GM23338 (cell line): Measurements from ENCODE around the gene MAST2. TPM values are rescaled to one million over a fixed set of nuclear protein-coding genes. Genes with fewer than 3 reads are reported as not detected.

Experiments used
- ATAC-seq: fragments of 200-7000 bp; cut with Tn5 transposase; 3 replicates; pipeline ENCODE4 v1.9.1; 2020
- DNase-seq: peaks from one replicate; pipeline ENCODE4 v3.0.0-alpha.2; 2015; ENCODE audit warnings: low spot score
- H2AFZ ChIP-seq: fragments of 200-600 bp; sonication (generic); 2 replicates; pipeline ENCODE4 v1.8.0; 2016; ENCODE audit warnings: antibody characterized with exemption, mild to moderate bottlenecking, moderate library complexity
- H3F3A ChIP-seq: fragments of 200-600 bp; sonication (generic); replicated peaks from 2 replicates; pipeline ENCODE4 v1.8.0; 2017; ENCODE audit warnings: antibody characterized with exemption, mixed run types, low read depth
- H3K27ac ChIP-seq: fragments of 200-600 bp; sonication (generic); 2 replicates; pipeline ENCODE4 v1.6.1; 2016; ENCODE audit warnings: low read depth
- H3K27me3 ChIP-seq: fragments of 200-600 bp; sonication (generic); 2 replicates; pipeline ENCODE4 v1.8.0; 2016; ENCODE audit warnings: mild to moderate bottlenecking, mixed run types, moderate library complexity; ENCODE audit not compliant: insufficient read depth
- H3K36me3 ChIP-seq: fragments of 200-600 bp; sonication (generic); 2 replicates; pipeline ENCODE4 v1.8.0; 2016; ENCODE audit warnings: mild to moderate bottlenecking; ENCODE audit not compliant: insufficient read depth
- H3K4me1 ChIP-seq: fragments of 200-600 bp; sonication (generic); 2 replicates; pipeline ENCODE4 v1.8.0; 2016; ENCODE audit warnings: mild to moderate bottlenecking, moderate library complexity; ENCODE audit not compliant: insufficient read depth
- H3K4me2 ChIP-seq: fragments of 200-600 bp; sonication (generic); 2 replicates; pipeline ENCODE4 v1.7.1; 2017; ENCODE audit warnings: mixed run types
- H3K4me3 ChIP-seq: fragments of 200-600 bp; sonication (generic); 2 replicates; pipeline ENCODE4 v1.6.1; 2016; ENCODE audit warnings: mixed run types
- H3K79me2 ChIP-seq: fragments of 200-600 bp; sonication (generic); replicated peaks from 2 replicates; pipeline ENCODE4 v1.8.0; 2017; ENCODE audit warnings: mild to moderate bottlenecking; ENCODE audit not compliant: insufficient read depth
- H3K9me2 ChIP-seq: fragments of 200-600 bp; sonication (generic); 2 replicates; pipeline ENCODE4 v1.8.0; 2017; ENCODE audit not compliant: insufficient read depth
- H4K20me1 ChIP-seq: fragments of 200-600 bp; sonication (generic); replicated peaks from 2 replicates; pipeline ENCODE4 v1.8.0; 2017; ENCODE audit warnings: mild to moderate bottlenecking; ENCODE audit not compliant: insufficient read depth
- H3K27ac Mint-ChIP-seq: 2 replicates; pipeline ENCODE4 v1.8.0; 2020; ENCODE audit warnings: inconsistent platforms, mild to moderate bottlenecking, moderate library complexity, mixed read lengths
- H3K27me3 Mint-ChIP-seq: 3 replicates; pipeline ENCODE4 v1.8.0; 2022; ENCODE audit warnings: low read depth, mild to moderate bottlenecking, moderate library complexity, mixed read lengths, inconsistent platforms; ENCODE audit not compliant: insufficient read depth, poor library complexity
- H3K36me3 Mint-ChIP-seq: 3 replicates; pipeline ENCODE4 v1.8.0; 2021; ENCODE audit warnings: low read depth, mild to moderate bottlenecking, inconsistent platforms, moderate library complexity, mixed read lengths
- H3K4me1 Mint-ChIP-seq: 3 replicates; pipeline ENCODE4 v1.8.0; 2020; ENCODE audit warnings: mild to moderate bottlenecking, inconsistent platforms, mixed read lengths
- H3K4me3 Mint-ChIP-seq: 3 replicates; pipeline ENCODE4 v1.8.0; 2021; ENCODE audit warnings: moderate library complexity, mild to moderate bottlenecking, inconsistent platforms, mixed read lengths
- H3K9me3 Mint-ChIP-seq: 3 replicates; pipeline ENCODE4 v1.8.0; 2020; ENCODE audit warnings: moderate library complexity, mild to moderate bottlenecking, inconsistent platforms, mixed read lengths
- CTCF ChIP-seq, 2 experiments: fragments of 200-600 bp in 1 of 2; sonication (generic) in 1 of 2; conservative IDR thresholded peaks; 2 replicates each; pipeline versions ENCODE4 v1.5.1 to v1.6.1; 2016 to 2017; ENCODE audit warnings: antibody characterized with exemption in 2 of 2, low read depth in 2 of 2, mild to moderate bottlenecking in 2 of 2, moderate library complexity in 1 of 2
- NANOG ChIP-seq: IDR thresholded peaks from 2 replicates; pipeline ENCODE4 v1.6.1; 2016; ENCODE audit warnings: antibody characterized with exemption, borderline replicate concordance
- REST ChIP-seq: IDR thresholded peaks from one replicate; pipeline ENCODE4 v1.6.1; 2018; ENCODE audit warnings: antibody characterized with exemption; ENCODE audit not compliant: unreplicated experiment
- STAT1 ChIP-seq: IDR thresholded peaks from one replicate; pipeline ENCODE4 v1.6.1; 2016; ENCODE audit warnings: antibody characterized with exemption; ENCODE audit not compliant: unreplicated experiment
- ZNF462 ChIP-seq: fragments of 250-450 bp; sonication (Bioruptor Pico); IDR thresholded peaks from 2 replicates; pipeline ENCODE4 v1.5.0; 2020; ENCODE audit warnings: mild to moderate bottlenecking, moderate library complexity
- polyA plus RNA-seq: library from polyadenylated mRNA; unstranded; fragments of >200 nt; fragmentation: Nextera tagmentation; extraction: Ambion mirVana; gene quantifications from 2 replicates; pipeline ENCODE4 v1.2.1, GENCODE V29; 2016
- total RNA-seq: library from RNA; depleted of rRNA; stranded (reverse); fragments of >200 nt; shearing (Covaris generic); gene quantifications from 2 replicates; pipeline ENCODE4 v1.2.3, GENCODE V29; 2014

MAST2 gene
- total and polyA plus RNA-seq, 2 experiments from 2014 or later: 11.5 to 57.7 TPM

DNA sequence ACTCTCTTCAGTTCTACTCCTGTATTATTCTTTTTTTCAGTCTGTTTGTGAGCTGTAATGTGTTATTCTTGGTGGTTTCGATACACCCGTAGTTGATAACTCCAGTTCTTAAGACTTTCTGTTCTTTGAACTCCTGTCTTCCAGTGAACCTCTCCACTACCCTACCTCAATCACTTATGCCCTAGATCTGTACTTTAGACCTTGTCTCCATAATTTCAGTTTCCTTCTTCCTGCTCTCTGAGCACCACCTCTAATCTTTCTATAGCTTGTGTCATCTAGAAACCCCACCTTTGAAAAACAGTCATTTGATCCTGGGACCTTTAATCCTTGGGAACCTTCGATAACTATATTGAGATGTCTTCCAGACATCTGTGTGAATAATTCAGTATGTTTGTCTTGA, 169.7 kb downstream of the MAST2 start:
- Mint-ChIP-seq H3K27me3 (no peaks in the 10 kb centered on the region), H3K4me1 (peaks cover 5% of the 10 kb centered on the region; the same call in 2 of the 3 replicates), H3K4me3 (no peak overlapping the region), H3K27ac (no peak overlapping the region), H3K36me3 (peaks cover 19% of the 10 kb centered on the region), H3K9me3 (0 out of 3 replicates have a peak, but pooled peaks cover 4% of the 10 kb centered on the region)
- Histone ChIP-seq H4K20me1 (no peaks in the 10 kb centered on the region; the same call in none of the 2 replicates), H3K36me3 (no peaks in the 10 kb centered on the region), H2AFZ (no peak overlapping the region), H3K27me3 (no peaks in the 10 kb centered on the region), H3K4me1 (no peaks in the 10 kb centered on the region; the same call in 1 of the 2 replicates), H3K27ac (no peak overlapping the region), H3K79me2 (0 out of 2 replicates have a peak, but pooled peaks cover 9% of the 10 kb centered on the region), H3K4me3 (no peak overlapping the region), H3K4me2 (no peak overlapping the region), H3F3A (no peaks in the 10 kb centered on the region), H3K9me2 (no peaks in the 10 kb centered on the region)
- ATAC-seq (no peak), DNase-seq (no peak)
- TF ChIP-seq REST (no peak), STAT1 (no peak), NANOG (no peak), CTCF (conservative IDR thresholded peaks at IDR 0.05; ENCODE audit: low read depth in 2 of 2) (no peak), ZNF462 (no peak)
